ENCODE data around the gene SLC5A12.
"Not testable (repeated sequence)": the region's sequence is repeated elsewhere in the genome, so short reads cannot be mapped to it uniquely, and the experiment has no call there.

Gene SLC5A12

DNA sequence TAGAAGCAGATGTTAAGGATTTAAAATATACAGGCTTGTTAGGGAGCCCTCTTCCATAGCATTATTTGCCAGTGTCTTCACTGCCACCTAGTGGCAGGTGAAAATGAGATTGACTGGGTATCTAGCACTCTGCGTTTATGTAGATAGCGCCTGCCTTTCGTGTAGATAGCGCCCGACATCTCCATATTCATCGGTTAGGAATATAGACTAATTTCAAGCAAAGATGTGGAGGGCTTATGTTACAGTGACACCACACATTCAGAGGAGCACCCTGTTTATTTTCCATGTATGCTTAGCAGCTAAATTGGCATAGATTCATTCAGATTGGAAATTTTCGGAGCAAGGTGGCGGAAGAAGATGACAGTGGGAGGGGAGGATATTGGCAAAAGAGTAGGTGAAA lies 72.0 kb downstream of the SLC5A12 start:
- H3K4me1 Mint-ChIP-seq (ENCODE audit: low read depth): no peaks in the 10 kb centered on the region

GRCh38 chr11:26643314-26643713 lies 78.5 kb downstream of the SLC5A12 start:
- not testable (repeated sequence) for H3K4me1 Mint-ChIP-seq (ENCODE audit: low read depth); H3K9me3 Mint-ChIP-seq; H3K4me3 Mint-ChIP-seq; H3K27ac Mint-ChIP-seq; H3K36me3 Mint-ChIP-seq (ENCODE audit: low read depth); H3K27me3 Mint-ChIP-seq

More for the DNA sequence above, 72.0 kb downstream of the SLC5A12 start:
- no peaks in the 10 kb centered on the region for H3K27me3 Mint-ChIP-seq
- H3K36me3 Mint-ChIP-seq (ENCODE audit: low read depth): no peaks in the 10 kb centered on the region
- no peak overlapping the region for H3K4me3 Mint-ChIP-seq
- H3K27ac Mint-ChIP-seq: no peak overlapping the region
- no peaks in the 10 kb centered on the region for H3K9me3 Mint-ChIP-seq

DNA sequence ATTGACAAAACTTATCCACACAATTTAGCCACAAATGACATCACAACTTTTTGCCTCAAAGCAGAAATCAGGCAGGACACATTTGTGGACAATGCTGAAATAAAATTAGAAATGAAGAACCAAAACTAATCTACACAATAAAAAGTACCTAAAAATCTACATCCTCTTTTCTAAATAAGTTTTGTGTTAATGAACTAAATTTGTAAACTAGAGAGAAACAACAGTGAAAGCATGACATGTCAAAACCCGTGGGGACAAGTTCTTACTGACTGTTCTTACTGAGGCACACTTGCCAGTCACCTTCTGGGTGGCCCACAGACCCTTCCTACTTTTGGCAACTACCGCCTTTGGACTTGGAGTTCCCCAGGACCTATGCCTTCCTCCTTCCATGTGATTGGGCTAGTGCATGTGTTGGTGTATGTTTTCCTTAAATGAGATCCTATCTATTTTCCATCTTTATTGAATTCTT lies 89.1 kb downstream of the SLC5A12 start:
- Mint-ChIP-seq H3K4me3 (no peak overlapping the region), H3K36me3 (ENCODE audit: low read depth) (no peaks in the 10 kb centered on the region), H3K27ac (no peak overlapping the region), H3K27me3 (no peaks in the 10 kb centered on the region), H3K9me3 (peaks cover 8% of the 10 kb centered on the region), H3K4me1 (ENCODE audit: low read depth) (no peaks in the 10 kb centered on the region)

- peaks cover 10% of the 10 kb centered on the region for H3K9me3 Mint-ChIP-seq
- no peak overlapping the region for H3K27ac Mint-ChIP-seq
- no peaks in the 10 kb centered on the region for H3K4me1 Mint-ChIP-seq (ENCODE audit: low read depth)
- no peaks in the 10 kb centered on the region for H3K27me3 Mint-ChIP-seq
- no peak overlapping the region for H3K4me3 Mint-ChIP-seq
- H3K36me3 Mint-ChIP-seq (ENCODE audit: low read depth): no peaks in the 10 kb centered on the region
Observed at GRCh38 chr11:26626346-26626745, 95.5 kb downstream of the SLC5A12 start.

GRCh38 chr11:26623076-26623659 lies 98.7 kb downstream of the SLC5A12 start:
- Mint-ChIP-seq H3K4me1 (ENCODE audit: low read depth) (no peaks in the 10 kb centered on the region), H3K4me3 (no peak overlapping the region), H3K27me3 (no peaks in the 10 kb centered on the region), H3K9me3 (peaks cover 10% of the 10 kb centered on the region), H3K36me3 (ENCODE audit: low read depth) (no peaks in the 10 kb centered on the region), H3K27ac (no peak overlapping the region)

GRCh38 chr11:26622181-26622580 lies 99.7 kb downstream of the SLC5A12 start:
- no peak overlapping the region for H3K27ac Mint-ChIP-seq
- no peak overlapping the region for H3K4me3 Mint-ChIP-seq
- peaks cover 10% of the 10 kb centered on the region for H3K9me3 Mint-ChIP-seq
- H3K27me3 Mint-ChIP-seq: no peaks in the 10 kb centered on the region
- H3K4me1 Mint-ChIP-seq (ENCODE audit: low read depth): no peaks in the 10 kb centered on the region
- H3K36me3 Mint-ChIP-seq (ENCODE audit: low read depth): no peaks in the 10 kb centered on the region

- H3K27ac Mint-ChIP-seq: no peak overlapping the region
- no peak overlapping the region for H3K4me3 Mint-ChIP-seq
- no peaks in the 10 kb centered on the region for H3K27me3 Mint-ChIP-seq
- H3K9me3 Mint-ChIP-seq: peaks cover 10% of the 10 kb centered on the region
- no peaks in the 10 kb centered on the region for H3K36me3 Mint-ChIP-seq (ENCODE audit: low read depth)
- no peaks in the 10 kb centered on the region for H3K4me1 Mint-ChIP-seq (ENCODE audit: low read depth)
Observed at GRCh38 chr11:26621132-26621531, 100.7 kb downstream of the SLC5A12 start.

- Mint-ChIP-seq H3K4me1 (ENCODE audit: low read depth) (no peaks in the 10 kb centered on the region), H3K4me3 (no peak overlapping the region), H3K27me3 (no peaks in the 10 kb centered on the region), H3K36me3 (ENCODE audit: low read depth) (no peaks in the 10 kb centered on the region), H3K27ac (no peak overlapping the region), H3K9me3 (peaks cover 5% of the 10 kb centered on the region)
Observed at GRCh38 chr11:26620282-26621045, 101.4 kb downstream of the SLC5A12 start.

DNA sequence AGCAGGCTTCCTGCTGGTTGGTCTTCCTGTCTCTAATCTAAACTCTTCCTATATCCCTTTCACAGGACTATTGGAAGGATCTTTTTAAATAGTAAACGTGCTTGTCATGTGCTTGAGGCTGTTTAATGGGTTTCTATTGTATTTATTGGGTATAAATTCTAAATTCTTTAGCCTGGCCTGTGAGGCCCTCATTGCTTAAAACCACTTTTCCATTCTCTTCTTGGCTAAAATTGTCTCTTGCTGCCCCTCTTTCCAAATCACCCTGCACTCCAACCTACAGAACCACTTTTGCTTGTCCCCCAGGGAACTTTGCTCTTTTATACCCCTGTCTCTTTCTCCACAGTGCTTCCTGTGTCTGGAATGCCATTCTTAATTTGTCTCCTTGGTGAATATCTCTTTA lies 103.4 kb downstream of the SLC5A12 start:
- H3K4me3 Mint-ChIP-seq: no peak overlapping the region

More for the DNA sequence above, 103.4 kb downstream of the SLC5A12 start:
- H3K36me3 Mint-ChIP-seq (ENCODE audit: low read depth): no peaks in the 10 kb centered on the region
- H3K4me1 Mint-ChIP-seq (ENCODE audit: low read depth): no peaks in the 10 kb centered on the region
- H3K9me3 Mint-ChIP-seq: peaks cover 5% of the 10 kb centered on the region
- H3K27me3 Mint-ChIP-seq: no peaks in the 10 kb centered on the region
- H3K27ac Mint-ChIP-seq: no peak overlapping the region
